ENCODE measurements around the gene SLC12A5.

The SLC12A5 gene

GRCh38 chr20:46006964-46007363 lies 22.1 kb upstream of the SLC12A5 start:
- no peak for DNase-seq

DNA sequence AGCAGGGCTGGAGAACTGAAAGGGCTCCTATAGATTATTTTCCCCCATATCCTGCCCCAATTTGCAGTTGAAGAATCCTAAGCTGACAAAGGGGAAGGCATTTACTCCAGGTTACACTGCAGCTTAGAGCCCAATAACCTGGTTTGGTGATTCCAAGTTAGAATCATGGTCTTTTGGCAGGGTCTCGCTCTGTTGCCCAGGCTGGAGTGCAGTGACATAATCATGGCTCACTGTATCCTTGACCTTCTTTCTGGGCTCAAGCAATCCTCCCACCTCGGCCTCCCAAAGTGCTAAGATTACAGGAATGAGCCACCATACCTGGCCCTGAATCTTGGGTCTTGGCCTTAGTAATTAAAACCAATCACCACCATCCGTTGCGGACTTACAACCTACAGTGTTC lies 21.3 kb upstream of the SLC12A5 start:
- DNase-seq, result no peak

- no peak for DNase-seq
Observed at GRCh38 chr20:46009816-46010215, 19.2 kb upstream of the SLC12A5 start.

- DNase-seq, result peak; percentile 34
Observed at GRCh38 chr20:46010491-46011391, 18.3 kb upstream of the SLC12A5 start.

DNA sequence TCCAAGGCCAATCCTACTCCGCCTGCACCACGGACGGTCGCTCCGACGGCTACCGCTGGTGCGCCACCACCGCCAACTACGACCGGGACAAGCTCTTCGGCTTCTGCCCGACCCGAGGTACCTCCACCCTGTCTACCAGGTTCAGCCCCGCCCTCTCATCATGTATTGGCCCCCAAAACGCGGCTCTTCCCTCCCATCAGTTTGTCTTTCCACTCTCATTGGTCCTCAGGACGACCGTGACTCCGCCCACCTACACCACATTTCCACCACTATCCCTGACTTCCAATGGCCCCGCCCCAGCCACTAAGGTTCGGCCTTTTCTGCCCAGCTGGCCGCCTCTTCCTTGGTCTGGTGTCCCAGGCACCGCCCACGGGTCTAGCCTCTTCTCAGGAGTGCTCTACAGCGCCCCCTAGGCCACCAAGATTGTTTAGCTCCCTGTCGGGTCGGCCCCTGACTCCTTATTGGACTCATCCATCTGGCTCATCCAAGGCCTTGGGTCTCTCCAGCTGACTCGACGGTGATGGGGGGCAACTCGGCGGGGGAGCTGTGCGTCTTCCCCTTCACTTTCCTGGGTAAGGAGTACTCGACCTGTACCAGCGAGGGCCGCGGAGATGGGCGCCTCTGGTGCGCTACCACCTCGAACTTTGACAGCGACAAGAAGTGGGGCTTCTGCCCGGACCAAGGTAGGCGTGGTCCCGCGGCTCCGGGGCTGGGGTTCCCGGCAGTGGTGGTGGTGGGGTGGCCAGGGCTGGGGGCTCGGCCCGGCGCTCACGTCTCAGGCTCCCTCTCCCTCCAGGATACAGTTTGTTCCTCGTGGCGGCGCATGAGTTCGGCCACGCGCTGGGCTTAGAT lies 17.2 kb upstream of the SLC12A5 start:
- DNase-seq, result peak; percentile 14

GRCh38 chr20:46012921-46013320 lies 16.1 kb upstream of the SLC12A5 start:
- no peak for DNase-seq

DNA sequence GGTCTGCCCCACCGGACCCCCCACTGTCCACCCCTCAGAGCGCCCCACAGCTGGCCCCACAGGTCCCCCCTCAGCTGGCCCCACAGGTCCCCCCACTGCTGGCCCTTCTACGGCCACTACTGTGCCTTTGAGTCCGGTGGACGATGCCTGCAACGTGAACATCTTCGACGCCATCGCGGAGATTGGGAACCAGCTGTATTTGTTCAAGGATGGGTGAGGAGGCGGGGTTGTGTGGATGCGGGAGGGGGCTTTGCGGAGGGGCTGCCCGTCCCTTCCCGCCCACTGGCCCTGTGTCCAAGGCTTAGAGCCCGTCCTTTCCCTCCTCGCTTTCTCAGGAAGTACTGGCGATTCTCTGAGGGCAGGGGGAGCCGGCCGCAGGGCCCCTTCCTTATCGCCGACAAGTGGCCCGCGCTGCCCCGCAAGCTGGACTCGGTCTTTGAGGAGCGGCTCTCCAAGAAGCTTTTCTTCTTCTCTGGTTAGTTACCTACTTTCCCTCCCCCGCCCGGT lies 15.6 kb upstream of the SLC12A5 start:
- no peak for DNase-seq

DNA sequence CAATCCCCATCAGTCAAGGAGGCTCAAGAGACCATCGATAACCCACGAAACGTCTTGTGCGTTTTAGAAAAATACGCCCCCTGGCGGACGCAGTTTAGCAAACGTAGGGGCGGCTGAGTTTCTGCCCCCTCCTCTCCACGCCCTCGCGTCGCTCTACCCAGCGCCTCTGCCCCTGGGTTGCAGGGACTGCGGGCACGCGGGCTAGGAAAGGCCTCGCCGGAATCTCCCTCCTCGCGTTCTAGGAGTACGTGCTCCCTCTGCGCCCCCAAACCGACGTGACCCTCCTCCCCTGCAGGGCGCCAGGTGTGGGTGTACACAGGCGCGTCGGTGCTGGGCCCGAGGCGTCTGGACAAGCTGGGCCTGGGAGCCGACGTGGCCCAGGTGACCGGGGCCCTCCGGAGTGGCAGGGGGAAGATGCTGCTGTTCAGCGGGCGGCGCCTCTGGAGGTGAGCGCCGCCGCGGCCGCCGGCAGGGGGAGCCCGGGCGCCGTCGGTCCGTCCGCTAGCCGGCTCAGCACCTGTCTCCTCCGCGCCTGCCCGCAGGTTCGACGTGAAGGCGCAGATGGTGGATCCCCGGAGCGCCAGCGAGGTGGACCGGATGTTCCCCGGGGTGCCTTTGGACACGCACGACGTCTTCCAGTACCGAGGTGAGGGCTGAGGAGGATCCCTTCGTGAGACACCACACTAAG lies 15.0 kb upstream of the SLC12A5 start:
- peak; percentile 59 for DNase-seq

GRCh38 chr20:46014517-46015396 lies 14.3 kb upstream of the SLC12A5 start:
- no peak for DNase-seq

DNA sequence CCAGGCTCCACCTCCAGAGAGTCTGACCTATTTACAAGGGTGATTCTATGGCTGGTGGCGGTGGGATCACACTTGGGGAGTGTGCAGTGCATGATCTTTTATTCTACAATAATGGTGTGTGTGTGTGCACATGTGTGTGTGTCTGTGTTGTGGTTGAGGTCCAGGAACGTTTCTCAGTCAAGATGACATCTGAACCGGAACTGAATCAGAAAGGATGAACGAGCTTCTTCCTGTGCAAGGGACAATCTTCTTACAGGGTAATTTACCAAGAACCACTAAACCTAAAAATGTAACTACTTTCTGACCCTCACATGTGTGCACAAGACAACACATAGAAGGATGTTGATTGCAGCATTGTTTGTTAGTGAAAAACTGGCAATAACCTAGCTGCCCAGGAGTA lies 11.7 kb upstream of the SLC12A5 start:
- DNase-seq, result no peak

GRCh38 chr20:46018112-46018511 lies 10.9 kb upstream of the SLC12A5 start:
- DNase-seq, result no peak

- no peak for DNase-seq
Observed at GRCh38 chr20:46018611-46019010, 10.4 kb upstream of the SLC12A5 start.

DNA sequence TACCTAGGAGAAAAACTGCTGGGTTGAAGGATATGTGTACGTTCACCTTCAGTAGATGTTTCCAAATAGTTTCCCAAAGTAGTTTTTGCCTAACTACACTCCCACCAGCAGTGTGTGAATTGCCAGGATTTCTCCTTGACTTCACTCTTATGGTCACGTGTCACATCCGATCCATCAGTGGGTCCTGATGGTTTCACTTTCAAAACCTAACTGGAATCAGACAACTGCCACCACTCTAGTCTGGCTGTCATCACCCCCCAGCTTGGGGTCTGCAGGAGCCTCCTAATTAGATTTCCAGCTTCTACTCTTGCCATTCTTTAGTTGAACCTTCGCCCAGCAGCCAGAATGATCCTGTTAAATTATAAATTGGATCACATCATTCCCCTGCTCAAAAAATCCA lies 8.5 kb upstream of the SLC12A5 start:
- DNase-seq, result no peak

GRCh38 chr20:46021361-46022359 lies 7.4 kb upstream of the SLC12A5 start:
- peak; percentile 29 for DNase-seq

- peak; percentile 74 for DNase-seq
Observed at GRCh38 chr20:46022411-46023147, 6.4 kb upstream of the SLC12A5 start.

DNA sequence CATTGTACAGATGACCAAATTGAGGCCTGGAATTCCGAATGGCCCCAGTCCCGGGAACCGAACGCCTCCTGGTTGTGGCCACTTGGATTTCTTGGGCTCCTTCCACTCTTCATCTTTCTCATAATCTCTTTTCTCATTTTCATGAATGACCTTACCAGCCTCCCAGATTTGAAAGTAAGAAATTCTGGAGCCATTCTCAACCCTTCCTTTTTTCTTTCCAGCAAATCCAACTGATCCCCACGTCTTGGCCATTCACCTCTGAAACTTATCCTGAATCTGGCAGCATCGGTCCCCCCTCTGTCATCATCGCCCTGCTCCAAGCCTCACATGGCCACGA lies 5.9 kb upstream of the SLC12A5 start:
- DNase-seq, result no peak

DNA sequence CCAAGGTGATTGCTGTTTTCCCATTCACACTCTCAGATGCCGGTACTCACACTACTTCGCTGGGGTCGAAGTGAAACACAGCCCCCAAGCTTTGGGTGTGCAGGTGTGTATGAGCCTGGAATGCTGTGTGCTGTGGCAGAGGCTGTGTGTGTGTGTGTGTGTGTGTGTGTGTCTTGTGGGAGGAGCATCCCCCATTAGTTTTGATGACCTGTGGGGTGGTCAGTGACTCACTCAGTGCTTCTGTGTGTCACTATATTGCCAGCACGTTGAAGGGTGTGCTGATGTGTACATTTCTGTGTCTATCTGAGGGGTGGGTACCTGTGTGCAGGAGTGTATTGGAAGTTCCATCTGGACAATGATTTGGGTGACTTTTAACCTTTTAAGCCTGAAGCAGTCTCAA lies 5.0 kb upstream of the SLC12A5 start:
- DNase-seq, result no peak

DNA sequence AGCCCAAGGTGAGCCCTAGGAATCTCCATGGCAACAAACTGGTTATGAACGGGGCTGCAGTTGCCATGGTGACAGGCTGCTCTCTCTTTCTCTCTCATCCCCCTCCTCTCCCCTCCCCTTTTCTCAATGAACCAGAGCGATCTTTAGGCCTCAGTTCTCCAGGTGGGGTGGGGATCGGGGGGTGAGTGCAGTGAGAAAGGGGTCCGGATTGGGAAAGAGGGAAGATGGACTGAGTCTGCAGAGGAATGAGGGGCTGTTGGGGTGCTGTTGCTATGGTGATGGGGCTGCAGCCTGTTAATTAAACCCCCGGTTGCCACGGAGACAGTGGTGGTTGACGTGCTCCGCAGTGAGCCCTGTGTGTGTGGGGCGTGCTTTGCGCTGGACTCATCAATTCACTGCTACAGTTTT lies 3.6 kb upstream of the SLC12A5 start:
- DNase-seq, result no peak

DNA sequence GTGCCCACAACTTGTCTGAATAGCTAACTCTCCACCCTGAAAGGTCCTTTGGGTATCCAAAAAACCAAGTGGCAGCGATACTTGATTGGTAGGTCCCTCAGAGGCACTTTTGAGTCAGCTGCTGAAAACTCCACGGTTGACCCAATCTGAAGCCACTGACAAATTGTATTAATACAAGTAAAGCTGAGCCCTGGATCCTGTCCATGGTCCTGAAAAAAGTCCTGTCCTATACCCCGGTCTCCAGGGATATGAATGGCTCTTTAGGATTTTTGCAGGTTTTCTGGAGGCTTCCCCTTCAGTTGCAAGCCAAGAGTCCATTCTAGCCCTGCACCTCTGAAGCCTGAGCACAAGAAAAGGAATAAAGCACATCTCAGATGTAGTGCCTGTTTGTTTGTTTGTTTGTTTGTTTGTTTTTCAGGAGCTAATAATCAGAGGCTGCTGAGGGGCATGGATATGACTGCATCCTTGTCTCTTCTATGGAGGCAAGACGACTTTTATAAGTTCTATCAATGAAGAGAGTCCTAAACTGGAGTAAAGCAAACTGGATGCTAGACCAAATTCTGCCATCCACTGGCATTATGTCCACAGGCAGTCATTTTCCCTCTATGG lies 1.7 kb upstream of the SLC12A5 start:
- DNase-seq, result peak; percentile 15

DNA sequence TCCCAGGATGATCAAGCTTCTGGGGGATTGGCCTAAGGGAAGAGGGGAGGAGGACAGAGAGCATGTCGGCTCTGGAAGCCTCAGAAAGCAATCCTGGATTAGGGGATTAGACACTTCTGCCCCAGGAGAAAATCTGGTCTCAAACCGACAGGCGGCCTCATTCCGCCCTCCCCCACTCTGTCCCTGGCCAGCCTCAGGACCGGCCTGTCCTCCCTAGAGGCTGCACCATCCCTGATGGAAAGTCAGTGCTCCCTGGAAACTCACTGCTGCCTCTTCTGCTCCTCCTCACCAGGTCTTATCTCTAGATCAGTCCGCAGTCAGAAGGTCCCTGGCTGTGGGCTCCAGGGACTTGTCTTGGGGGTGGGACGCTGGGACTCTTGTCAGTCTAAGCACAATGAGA lies 905 bp upstream of the SLC12A5 start:
- DNase-seq, result no peak

All from activated gamma-delta T cell treated with Interleukin-2 at 50 U/mL for 16 hours (primary cell).